ENCODE data around the gene C14orf93. TPM values are rescaled to one million over a fixed set of nuclear protein-coding genes. Genes with fewer than 3 reads are reported as not detected.

The C14orf93 gene
- total and polyA plus RNA-seq, 2 donors (not counting 1 experiment from before 2014, with no cell fraction given): 17.9 to 26.8 TPM

- H3K36me3 ChIP-seq (replicated peaks in 1 of 2; ENCODE audit: control extremely low read depth in 1 of 2, control insufficient read depth in 1 of 2, extremely low read depth in 1 of 2, insufficient read depth in 2 of 2, low read length in 1 of 2): no peaks in the 10 kb centered on the region
- Mint-ChIP-seq H3K4me1 (no peaks in the 10 kb centered on the region), H3K4me3 (no peak overlapping the region), H3K27me3 (no peaks in the 10 kb centered on the region), H3K9me3 (ENCODE audit: insufficient read depth) (no peaks in the 10 kb centered on the region), H3K27ac (no peak overlapping the region)
- H3K27ac ChIP-seq (ENCODE audit: low read length in 2 of 2): no peak overlapping the region
- H4K20me1 ChIP-seq (ENCODE audit: control insufficient read depth, insufficient read depth, low read length, poor library complexity, severe bottlenecking): no peaks in the 10 kb centered on the region
- H3K4me3 ChIP-seq (ENCODE audit: control extremely low read depth in 1 of 5, extremely low read depth in 1 of 5, insufficient read depth in 1 of 5, low read depth in 2 of 5, low read length in 4 of 5): no peak overlapping the region
- H3K27me3 ChIP-seq (replicated peaks in 1 of 4; ENCODE audit: control extremely low read depth in 1 of 4, control insufficient read depth in 3 of 4, insufficient read depth in 4 of 4, low read length in 3 of 4): no peaks in the 10 kb centered on the region
- ChIA-PET CTCF (interaction anchor here (0.9 to 1.7 kb wide), 2 partner anchors 10 kb away, joined by 3 to 5 read pairs; no protein-coding TSS in a partner anchor), POLR2A (no interaction called here)
- intact Hi-C loops (cut with micrococcal nuclease): no loop called here
- H3K4me2 ChIP-seq (replicated peaks; ENCODE audit: low read depth, low read length, poor library complexity, severe bottlenecking): no peak overlapping the region
- H3K79me2 ChIP-seq (ENCODE audit: control insufficient read depth, insufficient read depth, low read length): no peaks in the 10 kb centered on the region
- H3K9me3 ChIP-seq (ENCODE audit: control extremely low read depth in 1 of 3, control insufficient read depth in 2 of 3, insufficient read depth in 1 of 3, low read length in 2 of 3): no peaks in the 10 kb centered on the region
- WGBS (ENCODE audit: insufficient coverage): 83% methylated on average over 83 of the region's 85 CpGs
- ATAC-seq (ENCODE audit: low read depth): no peak
- no peak overlapping the region for H2AFZ ChIP-seq (ENCODE audit: insufficient read depth, low read depth, low read length, poor library complexity, severe bottlenecking)
- TF ChIP-seq CTCF (IDR thresholded peaks at IDR 0.05) (no peak), EZH2 (IDR thresholded peaks at IDR 0.05; ENCODE audit: borderline replicate concordance, insufficient read depth, low read depth, low read length, poor library complexity, severe bottlenecking) (no peak)
- H3K9ac ChIP-seq (ENCODE audit: low read length): no peak overlapping the region
- DNase-seq: no peak
- no peaks in the 10 kb centered on the region for H3K4me1 ChIP-seq (ENCODE audit: control insufficient read depth in 2 of 2, insufficient read depth in 2 of 2, low read length in 2 of 2)
Observed at GRCh38 chr14:23047751-23048693, 38.1 kb upstream of the C14orf93 start.

DNA sequence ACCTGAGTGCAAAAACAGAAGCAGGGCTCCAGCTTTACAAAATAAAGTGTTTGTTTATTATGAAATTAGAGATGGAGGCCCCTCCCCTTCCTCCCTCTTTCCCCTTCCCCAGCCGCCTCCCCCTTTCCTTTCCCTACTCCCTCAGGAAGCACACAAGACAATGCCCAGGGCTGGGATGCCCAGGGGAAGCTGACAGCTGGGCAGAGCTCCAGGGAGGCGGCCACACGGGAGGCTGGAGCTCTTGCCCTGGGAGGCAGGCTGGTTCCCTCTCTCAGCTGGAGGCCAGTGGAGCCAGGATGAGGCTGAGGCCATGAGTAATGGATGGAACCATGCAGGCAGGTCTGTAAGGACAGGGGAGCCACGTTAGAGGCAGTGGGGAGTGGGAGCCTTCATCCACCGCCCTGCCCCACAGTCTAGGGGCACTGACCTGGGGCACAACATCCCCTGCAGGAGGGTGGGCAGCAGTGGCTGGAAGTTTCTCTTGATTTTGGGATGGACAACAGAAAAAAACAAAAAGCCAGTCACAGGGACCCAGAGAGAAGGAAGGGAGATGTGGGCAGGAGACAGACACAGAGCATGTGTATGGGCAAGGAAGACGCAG lies 37.2 kb upstream of the C14orf93 start:
- Histone ChIP-seq H3K9me3 (ENCODE audit: control extremely low read depth in 1 of 3, control insufficient read depth in 2 of 3, insufficient read depth in 1 of 3, low read length in 2 of 3) (no peaks in the 10 kb centered on the region), H3K9ac (ENCODE audit: low read length) (no peak overlapping the region), H3K4me1 (ENCODE audit: control insufficient read depth in 2 of 2, insufficient read depth in 2 of 2, low read length in 2 of 2) (no peaks in the 10 kb centered on the region), H3K4me3 (ENCODE audit: control extremely low read depth in 1 of 5, extremely low read depth in 1 of 5, insufficient read depth in 1 of 5, low read depth in 2 of 5, low read length in 4 of 5) (no peak overlapping the region), H4K20me1 (ENCODE audit: control insufficient read depth, insufficient read depth, low read length, poor library complexity, severe bottlenecking) (no peaks in the 10 kb centered on the region), H3K27ac (ENCODE audit: low read length in 2 of 2) (no peak overlapping the region), H3K4me2 (replicated peaks; ENCODE audit: low read depth, low read length, poor library complexity, severe bottlenecking) (no peak overlapping the region), H3K79me2 (ENCODE audit: control insufficient read depth, insufficient read depth, low read length) (no peaks in the 10 kb centered on the region), H3K36me3 (replicated peaks in 1 of 2; ENCODE audit: control extremely low read depth in 1 of 2, control insufficient read depth in 1 of 2, extremely low read depth in 1 of 2, insufficient read depth in 2 of 2, low read length in 1 of 2) (no peaks in the 10 kb centered on the region), H2AFZ (ENCODE audit: insufficient read depth, low read depth, low read length, poor library complexity, severe bottlenecking) (no peak overlapping the region), H3K27me3 (replicated peaks in 1 of 4; ENCODE audit: control extremely low read depth in 1 of 4, control insufficient read depth in 3 of 4, insufficient read depth in 4 of 4, low read length in 3 of 4) (peaks cover 0 to 4% (median 0%) of the 10 kb centered on the region in 4 experiments)
- no peak overlapping the region for H3K27ac Mint-ChIP-seq
- no peak overlapping the region for H3K4me3 Mint-ChIP-seq
- 87% methylated on average over 5 of the region's 6 CpGs for WGBS (ENCODE audit: insufficient coverage)
- CTCF ChIA-PET: interaction anchor here (1.0 to 1.7 kb wide), 2 partner anchors 11 to 514 kb away, joined by 5 read pairs; no protein-coding TSS in a partner anchor
- no peak for ATAC-seq (ENCODE audit: low read depth)
- TF ChIP-seq CTCF (IDR thresholded peaks at IDR 0.05) (no peak), EZH2 (IDR thresholded peaks at IDR 0.05; ENCODE audit: borderline replicate concordance, insufficient read depth, low read depth, low read length, poor library complexity, severe bottlenecking) (no peak)
- no peak for DNase-seq
- H3K4me1 Mint-ChIP-seq: no peaks in the 10 kb centered on the region
- no peaks in the 10 kb centered on the region for H3K27me3 Mint-ChIP-seq
- intact Hi-C loops (cut with micrococcal nuclease): no loop called here
- POLR2A ChIA-PET: no interaction called here
- no peaks in the 10 kb centered on the region for H3K9me3 Mint-ChIP-seq (ENCODE audit: insufficient read depth)
